Measurements from ENCODE around the gene SORL1. TPM values are rescaled to one million over a fixed set of nuclear protein-coding genes. Genes with fewer than 3 reads are reported as not detected.

The SORL1 gene
- total and polyA plus RNA-seq, 9 of the 15 experiments (the other 6 are each of a cell fraction or from before 2014, with no cell fraction given) = 0.01 to 0.66 TPM; not detected in 7

- DNase-seq (ENCODE audit: extremely low read depth in 1 of 4, low spot score in 3 of 4) (no peak), FAIRE-seq (no peak), ATAC-seq (no peak)
- CTCF ChIA-PET (ENCODE audit: low intra/inter-chr PET ratio) = no interaction called here
- Histone ChIP-seq H3K4me1 (replicated peaks in 1 of 2; ENCODE audit: control insufficient read depth in 2 of 2, insufficient read depth in 2 of 2, low read length in 2 of 2) (peaks cover 0 to 6% of the 10 kb centered on the region in 2 experiments; a peak in 2 of 5 replicates), H3K9ac (ENCODE audit: insufficient read depth in 1 of 2, low read depth in 2 of 2, low read length in 2 of 2) (no peak overlapping the region), H4K20me1 (replicated peaks; ENCODE audit: control insufficient read depth, insufficient read depth, low read length) (no peaks in the 10 kb centered on the region), H3K4me2 (ENCODE audit: insufficient read depth, low read length) (no peak overlapping the region), H3K27ac (ENCODE audit: extremely low read depth, low read depth, low read length) (no peak overlapping the region), H3K79me2 (ENCODE audit: control insufficient read depth, insufficient read depth, low read length) (no peaks in the 10 kb centered on the region), H3K36me3 (ENCODE audit: control insufficient read depth, insufficient read depth, low read length) (no peaks in the 10 kb centered on the region), H3K4me3 (no peak overlapping the region), H3K9me3 (replicated peaks; ENCODE audit: control insufficient read depth, insufficient read depth, low read depth, low read length) (no peaks in the 10 kb centered on the region), H3K9me1 (ENCODE audit: control insufficient read depth, insufficient read depth, low read length) (no peaks in the 10 kb centered on the region), H2AFZ (ENCODE audit: low read depth, low read length) (no peak overlapping the region), H3K27me3 (ENCODE audit: control insufficient read depth in 2 of 2, insufficient read depth in 2 of 2, low read length in 2 of 2) (peaks cover 0 to 18% of the 10 kb centered on the region in 2 experiments; a peak in 3 of 5 replicates)
- POLR2A ChIA-PET = no interaction called here
- intact Hi-C loops (cut with micrococcal nuclease) = no loop called here
- no peak for TF ChIP-seq HBP1 (CRISPR knock-in tag; IDR thresholded peaks at IDR 0.05)
- TF ChIP-seq SRF (CRISPR knock-in tag; IDR thresholded peaks at IDR 0.05) = no peak
- TF ChIP-seq HNRNPLL (IDR thresholded peaks at IDR 0.05; ENCODE audit: low read depth, low read length, poor library complexity, severe bottlenecking) = peak; percentile 81
- TF ChIP-seq ESRRB (CRISPR knock-in tag; IDR thresholded peaks at IDR 0.05; ENCODE audit: borderline replicate concordance) = no peak
- peak; percentile 78 to 79 for TF ChIP-seq NRF1 (conservative IDR thresholded peaks at IDR 0.05 in 1 of 2, IDR thresholded peaks at IDR 0.05 in 1 of 2)
- TF ChIP-seq MBD2 (IDR thresholded peaks at IDR 0.05; ENCODE audit: borderline replicate concordance, low read depth) = no peak
- TF ChIP-seq CBFA2T2 (conservative IDR thresholded peaks at IDR 0.05) = no peak
- no peak for TF ChIP-seq USF2 (CRISPR knock-in tag; IDR thresholded peaks at IDR 0.05)
- no peak for TF ChIP-seq GATAD2A (IDR thresholded peaks at IDR 0.05)
- TF ChIP-seq YY1 (IDR thresholded peaks at IDR 0.05; ENCODE audit: borderline replicate concordance in 1 of 3, control insufficient read depth in 1 of 3, extremely low read depth in 1 of 3, insufficient read depth in 3 of 3, insufficient read length in 1 of 3, insufficient replicate concordance in 2 of 3, low read depth in 1 of 3, low read length in 2 of 3) = no peak
- no TSS peak for BruUV-seq (replicated peaks)
- 3% methylated on average over 8 of the region's 8 CpGs for WGBS (ENCODE audit: insufficient coverage, low coverage, missing lambda C conversion rate)
- in situ Hi-C loops (cut with MboI) = no loop called here
These were observed 24.7 kb upstream of the SORL1 start for GRCh38 chr11:121427400-121427744.
